HL-60 (cell line): Measurements from ENCODE around the gene KCNT2.

Source experiments
- GABPA ChIP-seq: IDR thresholded peaks from 2 replicates; pipeline ENCODE4 v1.6.1; 2012; ENCODE audit warnings: low read depth
- POLR2AphosphoS5 ChIP-seq: IDR thresholded peaks from 2 replicates; pipeline ENCODE4 v1.6.1; 2012; ENCODE audit warnings: low read depth
- SPI1 ChIP-seq: IDR thresholded peaks from 2 replicates; pipeline ENCODE4 v1.6.1; 2012; ENCODE audit warnings: low read depth, mild to moderate bottlenecking, borderline replicate concordance
- TF ChIP-seq, protein P1 (sequence below): IDR thresholded peaks from one replicate; pipeline ENCODE4 v1.5.1; 2011; ENCODE audit warnings: low read length, control low read depth, inconsistent platforms; ENCODE audit not compliant: insufficient read depth
- TF ChIP-seq, protein P2 (sequence below): IDR thresholded peaks from 2 replicates; pipeline ENCODE4 v1.6.1; 2012; ENCODE audit warnings: low read depth; ENCODE audit not compliant: insufficient replicate concordance

DNA sequence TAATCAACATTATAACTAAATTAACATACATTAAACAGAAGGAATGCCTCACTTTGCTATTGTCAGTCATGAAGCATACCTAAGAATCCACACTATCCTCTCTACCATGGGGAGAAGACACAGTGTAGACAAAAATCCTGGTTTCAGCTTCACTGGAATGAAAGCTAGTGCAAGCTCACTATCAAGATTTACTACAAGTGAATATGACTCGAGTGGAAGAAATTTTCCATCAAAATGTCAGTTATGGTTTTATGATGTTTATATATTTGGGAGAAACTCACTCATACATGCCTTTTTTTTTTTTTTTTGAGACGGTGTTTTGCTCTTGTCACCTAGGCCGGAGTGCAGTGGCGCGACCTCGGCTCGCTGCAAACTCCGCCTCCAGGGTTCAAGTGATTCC lies 424.3 kb downstream of the KCNT2 start:
- TF ChIP-seq, protein P1, sequence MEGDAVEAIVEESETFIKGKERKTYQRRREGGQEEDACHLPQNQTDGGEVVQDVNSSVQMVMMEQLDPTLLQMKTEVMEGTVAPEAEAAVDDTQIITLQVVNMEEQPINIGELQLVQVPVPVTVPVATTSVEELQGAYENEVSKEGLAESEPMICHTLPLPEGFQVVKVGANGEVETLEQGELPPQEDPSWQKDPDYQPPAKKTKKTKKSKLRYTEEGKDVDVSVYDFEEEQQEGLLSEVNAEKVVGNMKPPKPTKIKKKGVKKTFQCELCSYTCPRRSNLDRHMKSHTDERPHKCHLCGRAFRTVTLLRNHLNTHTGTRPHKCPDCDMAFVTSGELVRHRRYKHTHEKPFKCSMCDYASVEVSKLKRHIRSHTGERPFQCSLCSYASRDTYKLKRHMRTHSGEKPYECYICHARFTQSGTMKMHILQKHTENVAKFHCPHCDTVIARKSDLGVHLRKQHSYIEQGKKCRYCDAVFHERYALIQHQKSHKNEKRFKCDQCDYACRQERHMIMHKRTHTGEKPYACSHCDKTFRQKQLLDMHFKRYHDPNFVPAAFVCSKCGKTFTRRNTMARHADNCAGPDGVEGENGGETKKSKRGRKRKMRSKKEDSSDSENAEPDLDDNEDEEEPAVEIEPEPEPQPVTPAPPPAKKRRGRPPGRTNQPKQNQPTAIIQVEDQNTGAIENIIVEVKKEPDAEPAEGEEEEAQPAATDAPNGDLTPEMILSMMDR, result no peak
- TF ChIP-seq GABPA, result no peak
- TF ChIP-seq POLR2AphosphoS5, result no peak
- TF ChIP-seq, protein P2, sequence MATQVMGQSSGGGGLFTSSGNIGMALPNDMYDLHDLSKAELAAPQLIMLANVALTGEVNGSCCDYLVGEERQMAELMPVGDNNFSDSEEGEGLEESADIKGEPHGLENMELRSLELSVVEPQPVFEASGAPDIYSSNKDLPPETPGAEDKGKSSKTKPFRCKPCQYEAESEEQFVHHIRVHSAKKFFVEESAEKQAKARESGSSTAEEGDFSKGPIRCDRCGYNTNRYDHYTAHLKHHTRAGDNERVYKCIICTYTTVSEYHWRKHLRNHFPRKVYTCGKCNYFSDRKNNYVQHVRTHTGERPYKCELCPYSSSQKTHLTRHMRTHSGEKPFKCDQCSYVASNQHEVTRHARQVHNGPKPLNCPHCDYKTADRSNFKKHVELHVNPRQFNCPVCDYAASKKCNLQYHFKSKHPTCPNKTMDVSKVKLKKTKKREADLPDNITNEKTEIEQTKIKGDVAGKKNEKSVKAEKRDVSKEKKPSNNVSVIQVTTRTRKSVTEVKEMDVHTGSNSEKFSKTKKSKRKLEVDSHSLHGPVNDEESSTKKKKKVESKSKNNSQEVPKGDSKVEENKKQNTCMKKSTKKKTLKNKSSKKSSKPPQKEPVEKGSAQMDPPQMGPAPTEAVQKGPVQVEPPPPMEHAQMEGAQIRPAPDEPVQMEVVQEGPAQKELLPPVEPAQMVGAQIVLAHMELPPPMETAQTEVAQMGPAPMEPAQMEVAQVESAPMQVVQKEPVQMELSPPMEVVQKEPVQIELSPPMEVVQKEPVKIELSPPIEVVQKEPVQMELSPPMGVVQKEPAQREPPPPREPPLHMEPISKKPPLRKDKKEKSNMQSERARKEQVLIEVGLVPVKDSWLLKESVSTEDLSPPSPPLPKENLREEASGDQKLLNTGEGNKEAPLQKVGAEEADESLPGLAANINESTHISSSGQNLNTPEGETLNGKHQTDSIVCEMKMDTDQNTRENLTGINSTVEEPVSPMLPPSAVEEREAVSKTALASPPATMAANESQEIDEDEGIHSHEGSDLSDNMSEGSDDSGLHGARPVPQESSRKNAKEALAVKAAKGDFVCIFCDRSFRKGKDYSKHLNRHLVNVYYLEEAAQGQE, result no peak
- no peak for TF ChIP-seq SPI1
